Transverse colon (tissue), 4 donors: ENCODE results near the gene PCBD1. TPM values are rescaled to one million over a fixed set of nuclear protein-coding genes. Genes with fewer than 3 reads are reported as not detected.
A peak's percentile ranks its signal among the peaks of the same experiment; 100 is the strongest.

Source experiments
- DNase-seq: peaks from one replicate; pipeline ENCODE4 v3.0.0-alpha.2; 2019
- H3K27ac ChIP-seq, 4 donors: fragments of 200-600 bp; sonication (generic); 2 replicates each; pipeline ENCODE4 v1.5.1; 2016 to 2018; ENCODE audit warnings: inconsistent platforms in 4 of 4
- H3K27me3 ChIP-seq: fragments of 200-600 bp; sonication (generic); 2 replicates; pipeline ENCODE4 v1.5.1; 2017; ENCODE audit warnings: inconsistent platforms
- H3K36me3 ChIP-seq, 4 donors: fragments of 200-600 bp; sonication (generic); 2 replicates each; pipeline ENCODE4 v1.5.1; 2017 to 2019; ENCODE audit warnings: inconsistent platforms in 4 of 4
- H3K4me1 ChIP-seq, 4 donors: fragments of 200-600 bp; sonication (generic); 2 replicates each; pipeline ENCODE4 v1.5.1; 2017 to 2020; ENCODE audit warnings: inconsistent platforms in 4 of 4
- H3K4me3 ChIP-seq, 4 donors: fragments of 200-600 bp; sonication (generic); 1 replicate in 1 of 4; 2 replicates in 3 of 4; pipeline versions ENCODE4 v1.5.1 to v1.6.1; 2017 to 2019; ENCODE audit warnings: inconsistent platforms in 4 of 4
- H3K9me3 ChIP-seq, 2 donors: fragments of 200-600 bp; sonication (generic); 2 replicates each; pipeline ENCODE4 v1.5.1; 2017 to 2019; ENCODE audit warnings: inconsistent platforms in 2 of 2
- EP300 ChIP-seq: sonication (generic); formaldehyde crosslinking; IDR thresholded peaks from one replicate; pipeline ENCODE4 v1.6.1; 2017; ENCODE audit warnings: antibody characterized with exemption, low read depth
- POLR2A ChIP-seq: fragments of 450-650 bp; IDR thresholded peaks from one replicate; pipeline ENCODE4 v1.6.1; 2016; ENCODE audit warnings: antibody characterized with exemption, mild to moderate bottlenecking, moderate library complexity
- POLR2AphosphoS5 ChIP-seq, 3 donors: sonication (generic); formaldehyde crosslinking; IDR thresholded peaks; one replicate each; pipeline ENCODE4 v1.6.1; 2016; ENCODE audit warnings: antibody characterized with exemption in 3 of 3
- WGBS, 2 donors: methylation state at CpG; one replicate each; pipeline ENCODE4 v1.1.5; 2018; ENCODE audit warnings: low coverage in 1 of 2; 5-methylcytosine and 5-hydroxymethylcytosine counted together
- in situ Hi-C, 4 donors: fragments of 200-750 bp; cut with MboI; loops; one replicate each; pipeline versions ENCODE4 v1.15.0 to v1.15.1; 2017; ENCODE audit warnings: low sequenced_read_pairs in 3 of 4, low pct_ligation_motif_present in 1 of 4, low pct_unique_long_range_greater_than_20kb in 1 of 4
- intact Hi-C: fragments of 100-400 bp; cut with DNase I; formaldehyde crosslinking; loops from one replicate; pipeline ENCODE4 v1.15.1; 2023; ENCODE audit warnings: low total_unique reads
- total RNA-seq, 4 donors: library from RNA; depleted of rRNA; stranded (reverse); fragments of >200 nt; gene quantifications; one replicate each; pipeline ENCODE4 v1.1.0, GENCODE V29; 2016
- TF ChIP-seq, protein P1 (sequence below), 5 experiments: fragments of 200-600 bp in 3 of 5; fragments of 450-650 bp in 2 of 5; sonication (generic) in 3 of 5; IDR thresholded peaks; 1 replicate in 2 of 5; 2 replicates in 3 of 5; pipeline ENCODE4 v1.5.1; 2016 to 2017; ENCODE audit warnings: antibody characterized with exemption in 5 of 5, inconsistent platforms in 3 of 5, mild to moderate bottlenecking in 2 of 5, moderate library complexity in 1 of 5

PCBD1 gene
- total RNA-seq, 4 donors from 2014 or later = 21.7 to 69.6 (median 44.8) TPM

- no peaks in the 10 kb centered on the region for H3K27me3 ChIP-seq
- intact Hi-C loops = no loop called here
- H3K36me3 ChIP-seq = peaks cover 0 to 28% (median 3%) of the 10 kb centered on the region in 4 donors
- no peak overlapping the region for H3K4me3 ChIP-seq
- no peaks in the 10 kb centered on the region for H3K9me3 ChIP-seq
- no peak overlapping the region for H3K27ac ChIP-seq
- no peak for TF ChIP-seq EP300
- TF ChIP-seq, protein P1, sequence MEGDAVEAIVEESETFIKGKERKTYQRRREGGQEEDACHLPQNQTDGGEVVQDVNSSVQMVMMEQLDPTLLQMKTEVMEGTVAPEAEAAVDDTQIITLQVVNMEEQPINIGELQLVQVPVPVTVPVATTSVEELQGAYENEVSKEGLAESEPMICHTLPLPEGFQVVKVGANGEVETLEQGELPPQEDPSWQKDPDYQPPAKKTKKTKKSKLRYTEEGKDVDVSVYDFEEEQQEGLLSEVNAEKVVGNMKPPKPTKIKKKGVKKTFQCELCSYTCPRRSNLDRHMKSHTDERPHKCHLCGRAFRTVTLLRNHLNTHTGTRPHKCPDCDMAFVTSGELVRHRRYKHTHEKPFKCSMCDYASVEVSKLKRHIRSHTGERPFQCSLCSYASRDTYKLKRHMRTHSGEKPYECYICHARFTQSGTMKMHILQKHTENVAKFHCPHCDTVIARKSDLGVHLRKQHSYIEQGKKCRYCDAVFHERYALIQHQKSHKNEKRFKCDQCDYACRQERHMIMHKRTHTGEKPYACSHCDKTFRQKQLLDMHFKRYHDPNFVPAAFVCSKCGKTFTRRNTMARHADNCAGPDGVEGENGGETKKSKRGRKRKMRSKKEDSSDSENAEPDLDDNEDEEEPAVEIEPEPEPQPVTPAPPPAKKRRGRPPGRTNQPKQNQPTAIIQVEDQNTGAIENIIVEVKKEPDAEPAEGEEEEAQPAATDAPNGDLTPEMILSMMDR (IDR thresholded peaks at IDR 0.05) = peak; percentile 90 to 93 (median 92)
- 0 to 4% methylated on average over 3 to 4 of the region's 4 CpGs for WGBS, 2 donors
- in situ Hi-C loops = loop anchor here in 2 of 4 donors (5.0 to 25.0 kb wide), 3 partner anchors 65 to 343 kb away; partner anchors contain the start of gene SGPL1 (in 1 of the 2)
- H3K4me1 ChIP-seq = no peaks in the 10 kb centered on the region
- DNase-seq = peak; percentile 82
Measured at GRCh38 chr10:70880077-70880534, 8.3 kb downstream of the PCBD1 start.

GRCh38 chr10:70879207-70879606, 9.2 kb downstream of the PCBD1 start:
- 67% methylated on average over 1 of the region's 1 CpG; no CpG with 5 or more reads in 1 of the 2 donors for WGBS, 2 donors
- Histone ChIP-seq H3K9me3 (no peaks in the 10 kb centered on the region), H3K27me3 (no peaks in the 10 kb centered on the region), H3K36me3 (peaks cover 0 to 21% (median 0%) of the 10 kb centered on the region in 4 donors), H3K4me3 (no peak overlapping the region), H3K4me1 (no peaks in the 10 kb centered on the region), H3K27ac (no peak overlapping the region)
- intact Hi-C loops = loop anchor here (5.0 kb wide), 1 partner anchor 67 kb away; no protein-coding TSS in a partner anchor
- in situ Hi-C loops = loop anchor here in 2 of 4 donors (10.0 to 25.0 kb wide), 2 partner anchors 64 to 342 kb away; partner anchors contain the start of gene SGPL1 (in 1 of the 2)
- TF ChIP-seq POLR2A (no peak), POLR2AphosphoS5 (IDR thresholded peaks at IDR 0.05) (no peak), EP300 (no peak)
- TF ChIP-seq, protein P1 (IDR thresholded peaks at IDR 0.05) = no peak
- no peak for DNase-seq

GRCh38 chr10:70874061-70874460, 14.3 kb downstream of the PCBD1 start:
- Histone ChIP-seq H3K27me3 (no peaks in the 10 kb centered on the region), H3K36me3 (peaks cover 0 to 27% (median 11%) of the 10 kb centered on the region in 4 donors), H3K4me3 (no peak overlapping the region), H3K27ac (no peak overlapping the region), H3K9me3 (no peaks in the 10 kb centered on the region), H3K4me1 (no peaks in the 10 kb centered on the region)
- TF ChIP-seq, protein P1 (IDR thresholded peaks at IDR 0.05) = no peak
- TF ChIP-seq POLR2A (no peak), EP300 (no peak), POLR2AphosphoS5 (IDR thresholded peaks at IDR 0.05) (no peak)
- in situ Hi-C loops = loop anchor here in 2 of 4 donors (5.0 to 10.0 kb wide), 2 partner anchors 57 to 59 kb away; partner anchors contain the start of gene SGPL1 (in 2 of the 2)
- DNase-seq = no peak
- 82 to 93% methylated on average over 3 to 7 of the region's 7 CpGs for WGBS, 2 donors
- intact Hi-C loops = no loop called here

DNA sequence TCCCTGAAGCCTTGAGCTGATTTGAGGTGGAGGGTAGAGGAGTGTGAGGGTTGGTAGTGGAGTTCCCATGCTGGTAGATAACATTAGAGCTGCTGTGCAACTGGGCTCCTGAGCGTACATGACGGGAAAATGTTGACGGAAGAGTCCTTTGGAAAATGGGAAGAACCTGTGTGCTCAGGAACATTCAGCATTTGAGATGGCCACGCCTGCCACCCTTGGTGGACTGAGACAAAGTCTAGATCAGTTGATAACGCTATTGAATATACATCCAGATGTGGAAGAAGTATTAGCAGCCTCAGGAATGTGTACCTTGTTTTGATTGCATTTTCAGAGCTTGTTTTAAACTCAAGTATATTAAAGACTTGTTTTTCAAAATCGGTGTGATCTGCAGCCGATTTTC, 16.1 kb downstream of the PCBD1 start:
- TF ChIP-seq EP300 (no peak), POLR2AphosphoS5 (IDR thresholded peaks at IDR 0.05) (no peak), POLR2A (no peak)
- TF ChIP-seq, protein P1 (IDR thresholded peaks at IDR 0.05) = no peak
- Histone ChIP-seq H3K4me3 (no peak overlapping the region), H3K36me3 (peaks cover 0 to 20% (median 11%) of the 10 kb centered on the region in 4 donors), H3K27me3 (no peaks in the 10 kb centered on the region), H3K4me1 (peaks cover 0 to under 1% (median 0%) of the 10 kb centered on the region in 4 donors), H3K9me3 (no peaks in the 10 kb centered on the region), H3K27ac (no peak overlapping the region)
- intact Hi-C loops = no loop called here
- WGBS, 2 donors = 91 to 94% methylated on average over 7 of the region's 7 CpGs
- in situ Hi-C loops = loop anchor here in 2 of 4 donors (5.0 to 10.0 kb wide), 2 partner anchors 55 to 57 kb away; partner anchors contain the start of gene SGPL1 (in 2 of the 2)
- DNase-seq = no peak
